ENCODE results near the gene TSPAN13.
A peak's percentile ranks its signal among the peaks of the same experiment; 100 is the strongest.

DNA sequence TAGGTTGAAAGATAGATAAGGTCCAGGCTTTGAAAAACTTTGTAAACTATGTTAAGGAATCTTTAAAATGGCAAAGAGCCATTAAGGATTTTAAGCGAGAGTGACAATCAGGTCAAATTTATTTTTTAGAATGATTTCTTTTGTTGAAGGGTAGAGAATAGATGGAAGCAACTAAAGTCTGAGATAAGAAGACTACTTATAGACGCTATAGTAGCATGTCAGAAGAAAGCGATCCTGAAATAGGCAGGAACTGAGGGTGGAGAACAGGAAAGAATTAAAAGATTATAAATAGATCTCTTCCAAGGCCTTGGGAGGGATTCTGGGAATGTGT lies 13.0 kb upstream of the TSPAN13 start:
- TF ChIP-seq RARB (CRISPR knock-in tag; IDR thresholded peaks at IDR 0.05) (no peak), SNAI2 (CRISPR knock-in tag; IDR thresholded peaks at IDR 0.05) (no peak), ARNTL (CRISPR knock-in tag; IDR thresholded peaks at IDR 0.05; ENCODE audit: borderline replicate concordance, low read depth) (no peak), ZFP3 (CRISPR knock-in tag; IDR thresholded peaks at IDR 0.05) (0 out of 2 replicates have a peak, but pooled peaks have one; percentile 2), ZC3H10 (CRISPR knock-in tag; IDR thresholded peaks at IDR 0.05) (no peak), ZFP30 (CRISPR knock-in tag; IDR thresholded peaks at IDR 0.05) (no peak), GLIS3 (CRISPR knock-in tag; IDR thresholded peaks at IDR 0.05) (no peak), ESRRG (CRISPR knock-in tag; IDR thresholded peaks at IDR 0.05) (no peak), OSR1 (CRISPR knock-in tag; IDR thresholded peaks at IDR 0.05) (no peak), BACH2 (CRISPR knock-in tag; IDR thresholded peaks at IDR 0.05; ENCODE audit: borderline replicate concordance) (no peak), ZNF565 (CRISPR knock-in tag; conservative IDR thresholded peaks at IDR 0.05; ENCODE audit: low read depth) (no peak)
- TF ChIP-seq, protein P1, sequence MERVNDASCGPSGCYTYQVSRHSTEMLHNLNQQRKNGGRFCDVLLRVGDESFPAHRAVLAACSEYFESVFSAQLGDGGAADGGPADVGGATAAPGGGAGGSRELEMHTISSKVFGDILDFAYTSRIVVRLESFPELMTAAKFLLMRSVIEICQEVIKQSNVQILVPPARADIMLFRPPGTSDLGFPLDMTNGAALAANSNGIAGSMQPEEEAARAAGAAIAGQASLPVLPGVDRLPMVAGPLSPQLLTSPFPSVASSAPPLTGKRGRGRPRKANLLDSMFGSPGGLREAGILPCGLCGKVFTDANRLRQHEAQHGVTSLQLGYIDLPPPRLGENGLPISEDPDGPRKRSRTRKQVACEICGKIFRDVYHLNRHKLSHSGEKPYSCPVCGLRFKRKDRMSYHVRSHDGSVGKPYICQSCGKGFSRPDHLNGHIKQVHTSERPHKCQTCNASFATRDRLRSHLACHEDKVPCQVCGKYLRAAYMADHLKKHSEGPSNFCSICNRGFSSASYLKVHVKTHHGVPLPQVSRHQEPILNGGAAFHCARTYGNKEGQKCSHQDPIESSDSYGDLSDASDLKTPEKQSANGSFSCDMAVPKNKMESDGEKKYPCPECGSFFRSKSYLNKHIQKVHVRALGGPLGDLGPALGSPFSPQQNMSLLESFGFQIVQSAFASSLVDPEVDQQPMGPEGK (CRISPR knock-in tag; IDR thresholded peaks at IDR 0.05; ENCODE audit: borderline replicate concordance), result no peak
- TF ChIP-seq, protein P2, sequence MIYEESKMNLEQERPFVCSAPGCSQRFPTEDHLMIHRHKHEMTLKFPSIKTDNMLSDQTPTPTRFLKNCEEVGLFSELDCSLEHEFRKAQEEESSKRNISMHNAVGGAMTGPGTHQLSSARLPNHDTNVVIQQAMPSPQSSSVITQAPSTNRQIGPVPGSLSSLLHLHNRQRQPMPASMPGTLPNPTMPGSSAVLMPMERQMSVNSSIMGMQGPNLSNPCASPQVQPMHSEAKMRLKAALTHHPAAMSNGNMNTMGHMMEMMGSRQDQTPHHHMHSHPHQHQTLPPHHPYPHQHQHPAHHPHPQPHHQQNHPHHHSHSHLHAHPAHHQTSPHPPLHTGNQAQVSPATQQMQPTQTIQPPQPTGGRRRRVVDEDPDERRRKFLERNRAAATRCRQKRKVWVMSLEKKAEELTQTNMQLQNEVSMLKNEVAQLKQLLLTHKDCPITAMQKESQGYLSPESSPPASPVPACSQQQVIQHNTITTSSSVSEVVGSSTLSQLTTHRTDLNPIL (CRISPR knock-in tag; IDR thresholded peaks at IDR 0.05; ENCODE audit: low read depth), result no peak
- TF ChIP-seq, protein P3, sequence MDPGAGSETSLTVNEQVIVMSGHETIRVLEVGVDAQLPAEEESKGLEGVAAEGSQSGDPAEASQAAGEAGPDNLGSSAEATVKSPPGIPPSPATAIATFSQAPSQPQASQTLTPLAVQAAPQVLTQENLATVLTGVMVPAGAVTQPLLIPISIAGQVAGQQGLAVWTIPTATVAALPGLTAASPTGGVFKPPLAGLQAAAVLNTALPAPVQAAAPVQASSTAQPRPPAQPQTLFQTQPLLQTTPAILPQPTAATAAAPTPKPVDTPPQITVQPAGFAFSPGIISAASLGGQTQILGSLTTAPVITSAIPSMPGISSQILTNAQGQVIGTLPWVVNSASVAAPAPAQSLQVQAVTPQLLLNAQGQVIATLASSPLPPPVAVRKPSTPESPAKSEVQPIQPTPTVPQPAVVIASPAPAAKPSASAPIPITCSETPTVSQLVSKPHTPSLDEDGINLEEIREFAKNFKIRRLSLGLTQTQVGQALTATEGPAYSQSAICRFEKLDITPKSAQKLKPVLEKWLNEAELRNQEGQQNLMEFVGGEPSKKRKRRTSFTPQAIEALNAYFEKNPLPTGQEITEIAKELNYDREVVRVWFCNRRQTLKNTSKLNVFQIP (CRISPR knock-in tag; IDR thresholded peaks at IDR 0.05; ENCODE audit: borderline replicate concordance, low read depth), result no peak
